GM13976 (cell line): ENCODE measurements around the gene ZFC3H1.

Experiments
- DNase-seq: peaks from one replicate; pipeline ENCODE4 v3.0.0; 2012; ENCODE audit warnings: low spot score
- CTCF ChIP-seq: IDR thresholded peaks from 2 replicates; pipeline ENCODE4 v1.5.1; 2012; ENCODE audit warnings: borderline replicate concordance, mild to moderate bottlenecking; ENCODE audit not compliant: insufficient read depth; ENCODE audit errors: extremely low read depth, missing control alignments, control extremely low read depth
- in situ Hi-C: fragments of 300-500 bp; cut with MboI; formaldehyde crosslinking; loops from one replicate; pipeline ENCODE4 v1.12.0; 2022; ENCODE audit warnings: low sequenced_read_pairs, mixed read lengths, inconsistent platforms; ENCODE audit not compliant: unreplicated experiment

The ZFC3H1 gene

GRCh38 chr12:71661977-71662530 is 1.6 kb downstream of the ZFC3H1 start:
- in situ Hi-C loops = no loop called here
- no peak for DNase-seq
- no peak for TF ChIP-seq CTCF

- DNase-seq = no peak
- TF ChIP-seq CTCF = no peak
- in situ Hi-C loops = no loop called here
Observed at GRCh38 chr12:71656740-71657139, 6.9 kb downstream of the ZFC3H1 start.

- in situ Hi-C loops = no loop called here
- no peak for TF ChIP-seq CTCF
- no peak for DNase-seq
Observed at GRCh38 chr12:71655907-71656306, 7.7 kb downstream of the ZFC3H1 start.

- in situ Hi-C loops = no loop called here
- TF ChIP-seq CTCF = no peak
Observed at GRCh38 chr12:71655495-71655894, 8.2 kb downstream of the ZFC3H1 start.

GRCh38 chr12:71654200-71654599 is 9.4 kb downstream of the ZFC3H1 start:
- in situ Hi-C loops = no loop called here
- no peak for DNase-seq
- no peak for TF ChIP-seq CTCF

More at GRCh38 chr12:71655495-71655894, 8.2 kb downstream of the ZFC3H1 start:
- DNase-seq = no peak

GRCh38 chr12:71653137-71653536 is 10.5 kb downstream of the ZFC3H1 start:
- in situ Hi-C loops = no loop called here
- no peak for DNase-seq
- no peak for TF ChIP-seq CTCF

GRCh38 chr12:71652656-71653055 is 11.0 kb downstream of the ZFC3H1 start:
- in situ Hi-C loops = no loop called here
- no peak for DNase-seq
- TF ChIP-seq CTCF = no peak
